ENCODE measurements around the gene MTF2.
"Not testable (repeated sequence)": the region's sequence is repeated elsewhere in the genome, so short reads cannot be mapped to it uniquely, and the experiment has no call there.

MTF2 gene

GRCh38 chr1:93129507-93130099 lies 50.5 kb downstream of the MTF2 start:
- H3K4me3 ChIP-seq (ENCODE audit: low read length): no peak overlapping the region
- no peak for DNase-seq (ENCODE audit: low read depth, low spot score)

GRCh38 chr1:93132638-93133037 lies 53.6 kb downstream of the MTF2 start:
- H3K4me3 ChIP-seq (ENCODE audit: low read length): no peak overlapping the region
- DNase-seq (ENCODE audit: low read depth, low spot score): no peak

GRCh38 chr1:93136445-93136844 lies 57.4 kb downstream of the MTF2 start:
- no peak for DNase-seq (ENCODE audit: low read depth, low spot score)
- no peak overlapping the region for H3K4me3 ChIP-seq (ENCODE audit: low read length)

- H3K4me3 ChIP-seq (ENCODE audit: low read length): no peak overlapping the region
- DNase-seq (ENCODE audit: low read depth, low spot score): no peak
These were observed 58.7 kb downstream of the MTF2 start for GRCh38 chr1:93137604-93138292.

- no peak for DNase-seq (ENCODE audit: low read depth, low spot score)
- H3K4me3 ChIP-seq (ENCODE audit: low read length): no peak overlapping the region
These were observed 61.0 kb downstream of the MTF2 start for GRCh38 chr1:93140106-93140505.

GRCh38 chr1:93142161-93142560 lies 63.1 kb downstream of the MTF2 start:
- no peak for DNase-seq (ENCODE audit: low read depth, low spot score)
- H3K4me3 ChIP-seq (ENCODE audit: low read length): no peak overlapping the region

- no peak for DNase-seq (ENCODE audit: low read depth, low spot score)
- no peak overlapping the region for H3K4me3 ChIP-seq (ENCODE audit: low read length)
These were observed 64.1 kb downstream of the MTF2 start for GRCh38 chr1:93143136-93143535.

GRCh38 chr1:93143769-93144168 lies 64.7 kb downstream of the MTF2 start:
- DNase-seq (ENCODE audit: low read depth, low spot score): no peak
- no peak overlapping the region for H3K4me3 ChIP-seq (ENCODE audit: low read length)

GRCh38 chr1:93148001-93148400 lies 68.9 kb downstream of the MTF2 start:
- no peak for DNase-seq (ENCODE audit: low read depth, low spot score)
- H3K4me3 ChIP-seq (ENCODE audit: low read length): no peak overlapping the region

- H3K4me3 ChIP-seq (ENCODE audit: low read length): no peak overlapping the region
- DNase-seq (ENCODE audit: low read depth, low spot score): no peak
These were observed 71.6 kb downstream of the MTF2 start for GRCh38 chr1:93150729-93151128.

- no peak overlapping the region for H3K4me3 ChIP-seq (ENCODE audit: low read length)
- DNase-seq (ENCODE audit: low read depth, low spot score): no peak
These were observed 72.4 kb downstream of the MTF2 start for GRCh38 chr1:93151474-93151873.

- H3K4me3 ChIP-seq (ENCODE audit: low read length): no peak overlapping the region
- DNase-seq (ENCODE audit: low read depth, low spot score): no peak
These were observed 73.8 kb downstream of the MTF2 start for GRCh38 chr1:93152835-93153234.

- DNase-seq (ENCODE audit: low read depth, low spot score): no peak
- H3K4me3 ChIP-seq (ENCODE audit: low read length): no peak overlapping the region
These were observed 75.8 kb downstream of the MTF2 start for GRCh38 chr1:93154898-93155297.

- DNase-seq (ENCODE audit: low read depth, low spot score): no peak
- H3K4me3 ChIP-seq (ENCODE audit: low read length): no peak overlapping the region
These were observed 76.3 kb downstream of the MTF2 start for GRCh38 chr1:93155335-93155734.

GRCh38 chr1:93159337-93159736 lies 80.3 kb downstream of the MTF2 start:
- no peak for DNase-seq (ENCODE audit: low read depth, low spot score)

GRCh38 chr1:93163314-93163713 lies 84.2 kb downstream of the MTF2 start:
- H3K4me3 ChIP-seq (ENCODE audit: low read length); DNase-seq (ENCODE audit: low read depth, low spot score): not testable (repeated sequence)

More at GRCh38 chr1:93159337-93159736, 80.3 kb downstream of the MTF2 start:
- no peak overlapping the region for H3K4me3 ChIP-seq (ENCODE audit: low read length)

- no peak overlapping the region for H3K4me3 ChIP-seq (ENCODE audit: low read length)
- no peak for DNase-seq (ENCODE audit: low read depth, low spot score)
These were observed 85.7 kb downstream of the MTF2 start for GRCh38 chr1:93164816-93165215.

GRCh38 chr1:93165895-93166294 lies 86.8 kb downstream of the MTF2 start:
- DNase-seq (ENCODE audit: low read depth, low spot score): not testable (repeated sequence)

GRCh38 chr1:93167006-93167405 lies 87.9 kb downstream of the MTF2 start:
- DNase-seq (ENCODE audit: low read depth, low spot score): no peak
- H3K4me3 ChIP-seq (ENCODE audit: low read length): no peak overlapping the region

More at GRCh38 chr1:93165895-93166294, 86.8 kb downstream of the MTF2 start:
- H3K4me3 ChIP-seq (ENCODE audit: low read length): not testable (repeated sequence)

GRCh38 chr1:93170141-93170678 lies 91.1 kb downstream of the MTF2 start:
- not testable (repeated sequence) for DNase-seq (ENCODE audit: low read depth, low spot score); H3K4me3 ChIP-seq (ENCODE audit: low read length)

All from Jurkat, Clone E6-1 (cell line).